ENCODE results near the gene RTN4R. TPM values are rescaled to one million over a fixed set of nuclear protein-coding genes. Genes with fewer than 3 reads are reported as not detected.

RTN4R gene
- total and polyA plus RNA-seq, 2 donors (not counting 1 experiment from before 2014, with no cell fraction given): 0.42 to 0.79 TPM

DNA sequence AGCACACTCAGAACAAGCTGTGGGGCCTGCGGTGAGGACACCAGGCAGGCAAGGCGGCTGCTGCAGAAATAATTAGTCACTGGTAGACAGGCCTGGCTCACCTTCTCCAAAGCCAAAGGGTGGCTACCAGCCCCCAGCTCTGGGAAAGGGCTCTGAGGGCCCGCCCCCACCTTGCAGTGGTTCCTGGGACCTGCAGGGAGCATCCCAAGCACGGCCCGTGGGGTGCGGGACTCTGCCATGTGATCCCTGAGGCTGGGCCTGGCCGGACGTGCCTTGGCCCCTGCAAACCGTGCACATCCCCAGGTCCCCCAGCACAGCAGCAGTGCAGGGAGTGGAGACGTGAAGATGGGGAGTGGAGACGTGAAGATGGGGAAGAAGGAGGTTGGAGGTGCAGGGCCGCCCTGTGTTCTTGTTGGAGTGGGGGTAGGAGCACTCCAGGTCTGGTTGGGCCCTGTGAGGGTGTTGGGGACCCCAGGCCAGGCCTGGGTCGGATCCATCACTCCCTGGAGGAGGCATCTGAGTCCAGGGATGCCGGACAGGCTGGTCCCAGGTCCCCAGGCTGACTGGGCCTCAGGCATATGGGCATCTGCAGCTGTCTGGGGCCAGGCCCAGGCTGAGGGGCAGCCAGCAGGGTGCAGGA is 41.9 kb downstream of the RTN4R start:
- no peaks in the 10 kb centered on the region for H3K4me1 ChIP-seq (ENCODE audit: control insufficient read depth in 2 of 2, insufficient read depth in 2 of 2, low read length in 2 of 2)
- no peak overlapping the region for H3K27ac ChIP-seq (ENCODE audit: low read length in 2 of 2)
- H3K27me3 ChIP-seq (replicated peaks in 1 of 4; ENCODE audit: control extremely low read depth in 1 of 4, control insufficient read depth in 3 of 4, insufficient read depth in 4 of 4, low read length in 3 of 4): no peaks in the 10 kb centered on the region
- ChIA-PET POLR2A (no interaction called here), CTCF (no interaction called here)
- no peaks in the 10 kb centered on the region for H3K36me3 ChIP-seq (replicated peaks in 1 of 2; ENCODE audit: control extremely low read depth in 1 of 2, control insufficient read depth in 1 of 2, extremely low read depth in 1 of 2, insufficient read depth in 2 of 2, low read length in 1 of 2)
- WGBS (ENCODE audit: insufficient coverage): 94% methylated on average over 11 of the region's 14 CpGs
- H3K9me3 ChIP-seq (ENCODE audit: control extremely low read depth in 1 of 3, control insufficient read depth in 2 of 3, insufficient read depth in 1 of 3, low read length in 2 of 3): peaks cover 0 to 18% (median 0%) of the 10 kb centered on the region in 3 donors
- H3K4me3 ChIP-seq (ENCODE audit: control extremely low read depth in 1 of 5, extremely low read depth in 1 of 5, insufficient read depth in 1 of 5, low read depth in 2 of 5, low read length in 4 of 5): no peak overlapping the region
- H3K9ac ChIP-seq (ENCODE audit: low read length): no peak overlapping the region
- no peaks in the 10 kb centered on the region for H3K79me2 ChIP-seq (ENCODE audit: control insufficient read depth, insufficient read depth, low read length)
- no peak overlapping the region for H3K4me2 ChIP-seq (replicated peaks; ENCODE audit: low read depth, low read length, poor library complexity, severe bottlenecking)
- peaks cover 6% of the 10 kb centered on the region for H3K9me3 Mint-ChIP-seq (ENCODE audit: insufficient read depth)
- H3K4me1 Mint-ChIP-seq: no peaks in the 10 kb centered on the region
- DNase-seq: no peak
- intact Hi-C loops (cut with micrococcal nuclease): loop anchor here (5.0 kb wide), 1 partner anchor 59 kb away; no protein-coding TSS in a partner anchor
- ATAC-seq (ENCODE audit: low read depth): no peak
- H4K20me1 ChIP-seq (ENCODE audit: control insufficient read depth, insufficient read depth, low read length, poor library complexity, severe bottlenecking): no peaks in the 10 kb centered on the region
- no peak overlapping the region for H3K4me3 Mint-ChIP-seq
- no peak overlapping the region for H2AFZ ChIP-seq (ENCODE audit: insufficient read depth, low read depth, low read length, poor library complexity, severe bottlenecking)
- no peak for TF ChIP-seq EZH2 (IDR thresholded peaks at IDR 0.05; ENCODE audit: borderline replicate concordance, insufficient read depth, low read depth, low read length, poor library complexity, severe bottlenecking)
- TF ChIP-seq, protein P1, sequence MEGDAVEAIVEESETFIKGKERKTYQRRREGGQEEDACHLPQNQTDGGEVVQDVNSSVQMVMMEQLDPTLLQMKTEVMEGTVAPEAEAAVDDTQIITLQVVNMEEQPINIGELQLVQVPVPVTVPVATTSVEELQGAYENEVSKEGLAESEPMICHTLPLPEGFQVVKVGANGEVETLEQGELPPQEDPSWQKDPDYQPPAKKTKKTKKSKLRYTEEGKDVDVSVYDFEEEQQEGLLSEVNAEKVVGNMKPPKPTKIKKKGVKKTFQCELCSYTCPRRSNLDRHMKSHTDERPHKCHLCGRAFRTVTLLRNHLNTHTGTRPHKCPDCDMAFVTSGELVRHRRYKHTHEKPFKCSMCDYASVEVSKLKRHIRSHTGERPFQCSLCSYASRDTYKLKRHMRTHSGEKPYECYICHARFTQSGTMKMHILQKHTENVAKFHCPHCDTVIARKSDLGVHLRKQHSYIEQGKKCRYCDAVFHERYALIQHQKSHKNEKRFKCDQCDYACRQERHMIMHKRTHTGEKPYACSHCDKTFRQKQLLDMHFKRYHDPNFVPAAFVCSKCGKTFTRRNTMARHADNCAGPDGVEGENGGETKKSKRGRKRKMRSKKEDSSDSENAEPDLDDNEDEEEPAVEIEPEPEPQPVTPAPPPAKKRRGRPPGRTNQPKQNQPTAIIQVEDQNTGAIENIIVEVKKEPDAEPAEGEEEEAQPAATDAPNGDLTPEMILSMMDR (IDR thresholded peaks at IDR 0.05): no peak
- H3K27me3 Mint-ChIP-seq: no peaks in the 10 kb centered on the region
- H3K27ac Mint-ChIP-seq: no peak overlapping the region

DNA sequence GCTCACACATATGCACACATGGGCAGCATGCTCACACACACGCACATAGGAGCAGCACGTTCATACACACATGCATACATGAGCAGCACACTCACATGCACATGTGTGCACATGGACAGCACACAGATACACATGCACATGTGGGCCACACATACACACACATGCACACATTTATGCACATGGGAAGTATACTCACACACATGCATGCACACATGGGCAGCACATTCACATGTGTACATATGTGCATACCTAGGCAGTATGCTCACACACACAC is 42.5 kb downstream of the RTN4R start:
- no peaks in the 10 kb centered on the region for H3K79me2 ChIP-seq (ENCODE audit: control insufficient read depth, insufficient read depth, low read length)
- no peaks in the 10 kb centered on the region for H3K4me1 ChIP-seq (ENCODE audit: control insufficient read depth in 2 of 2, insufficient read depth in 2 of 2, low read length in 2 of 2)
- WGBS (ENCODE audit: insufficient coverage): 90% methylated on average over 2 of the region's 2 CpGs
- no peaks in the 10 kb centered on the region for H4K20me1 ChIP-seq (ENCODE audit: control insufficient read depth, insufficient read depth, low read length, poor library complexity, severe bottlenecking)
- no peak overlapping the region for H3K4me3 Mint-ChIP-seq
- H3K4me2 ChIP-seq (replicated peaks; ENCODE audit: low read depth, low read length, poor library complexity, severe bottlenecking): no peak overlapping the region
- no peaks in the 10 kb centered on the region for H3K4me1 Mint-ChIP-seq
- H3K27me3 ChIP-seq (replicated peaks in 1 of 4; ENCODE audit: control extremely low read depth in 1 of 4, control insufficient read depth in 3 of 4, insufficient read depth in 4 of 4, low read length in 3 of 4): no peaks in the 10 kb centered on the region
- H3K27ac Mint-ChIP-seq: no peak overlapping the region
- H3K27me3 Mint-ChIP-seq: no peaks in the 10 kb centered on the region
- no peak overlapping the region for H3K27ac ChIP-seq (ENCODE audit: low read length in 2 of 2)
- H3K4me3 ChIP-seq (ENCODE audit: control extremely low read depth in 1 of 5, extremely low read depth in 1 of 5, insufficient read depth in 1 of 5, low read depth in 2 of 5, low read length in 4 of 5): no peak overlapping the region
- no peak for DNase-seq
- H2AFZ ChIP-seq (ENCODE audit: insufficient read depth, low read depth, low read length, poor library complexity, severe bottlenecking): no peak overlapping the region
- peaks cover 6% of the 10 kb centered on the region for H3K9me3 Mint-ChIP-seq (ENCODE audit: insufficient read depth)
- POLR2A ChIA-PET: no interaction called here
- H3K9me3 ChIP-seq (ENCODE audit: control extremely low read depth in 1 of 3, control insufficient read depth in 2 of 3, insufficient read depth in 1 of 3, low read length in 2 of 3): peaks cover 0 to 18% (median 0%) of the 10 kb centered on the region in 3 donors
- H3K9ac ChIP-seq (ENCODE audit: low read length): no peak overlapping the region
- CTCF ChIA-PET: no interaction called here
- TF ChIP-seq, protein P1 (IDR thresholded peaks at IDR 0.05): no peak
- TF ChIP-seq EZH2 (IDR thresholded peaks at IDR 0.05; ENCODE audit: borderline replicate concordance, insufficient read depth, low read depth, low read length, poor library complexity, severe bottlenecking): no peak
- no peaks in the 10 kb centered on the region for H3K36me3 ChIP-seq (replicated peaks in 1 of 2; ENCODE audit: control extremely low read depth in 1 of 2, control insufficient read depth in 1 of 2, extremely low read depth in 1 of 2, insufficient read depth in 2 of 2, low read length in 1 of 2)
- ATAC-seq (ENCODE audit: low read depth): no peak
- intact Hi-C loops (cut with micrococcal nuclease): loop anchor here (5.0 kb wide), 1 partner anchor 58 kb away; no protein-coding TSS in a partner anchor
